GM12875 (cell line): ENCODE measurements around the gene LDLRAD4.
A peak's percentile ranks its signal among the peaks of the same experiment; 100 is the strongest.

Source experiments
- H3K4me3 ChIP-seq: one replicate; pipeline ENCODE4 v1.5.1; 2011; ENCODE audit warnings: low read depth, low read length, control low read depth
- CTCF ChIP-seq: IDR thresholded peaks from 2 replicates; pipeline ENCODE4 v1.5.1; 2011; ENCODE audit warnings: low read depth, mild to moderate bottlenecking, control low read depth, inconsistent platforms, low read length, moderate library complexity, borderline replicate concordance; ENCODE audit not compliant: insufficient read depth

The LDLRAD4 gene

GRCh38 chr18:13625843-13626543 lies 407.4 kb downstream of the LDLRAD4 start:
- TF ChIP-seq CTCF: no peak
- H3K4me3 ChIP-seq: no peak overlapping the region

GRCh38 chr18:13626544-13626908 lies 408.0 kb downstream of the LDLRAD4 start:
- no peak for TF ChIP-seq CTCF
- H3K4me3 ChIP-seq: no peak overlapping the region

GRCh38 chr18:13627639-13628038 lies 409.1 kb downstream of the LDLRAD4 start:
- no peak for TF ChIP-seq CTCF
- H3K4me3 ChIP-seq: no peak overlapping the region

- no peak for TF ChIP-seq CTCF
- H3K4me3 ChIP-seq: no peak overlapping the region
Measured at GRCh38 chr18:13628211-13628610, 409.7 kb downstream of the LDLRAD4 start.

DNA sequence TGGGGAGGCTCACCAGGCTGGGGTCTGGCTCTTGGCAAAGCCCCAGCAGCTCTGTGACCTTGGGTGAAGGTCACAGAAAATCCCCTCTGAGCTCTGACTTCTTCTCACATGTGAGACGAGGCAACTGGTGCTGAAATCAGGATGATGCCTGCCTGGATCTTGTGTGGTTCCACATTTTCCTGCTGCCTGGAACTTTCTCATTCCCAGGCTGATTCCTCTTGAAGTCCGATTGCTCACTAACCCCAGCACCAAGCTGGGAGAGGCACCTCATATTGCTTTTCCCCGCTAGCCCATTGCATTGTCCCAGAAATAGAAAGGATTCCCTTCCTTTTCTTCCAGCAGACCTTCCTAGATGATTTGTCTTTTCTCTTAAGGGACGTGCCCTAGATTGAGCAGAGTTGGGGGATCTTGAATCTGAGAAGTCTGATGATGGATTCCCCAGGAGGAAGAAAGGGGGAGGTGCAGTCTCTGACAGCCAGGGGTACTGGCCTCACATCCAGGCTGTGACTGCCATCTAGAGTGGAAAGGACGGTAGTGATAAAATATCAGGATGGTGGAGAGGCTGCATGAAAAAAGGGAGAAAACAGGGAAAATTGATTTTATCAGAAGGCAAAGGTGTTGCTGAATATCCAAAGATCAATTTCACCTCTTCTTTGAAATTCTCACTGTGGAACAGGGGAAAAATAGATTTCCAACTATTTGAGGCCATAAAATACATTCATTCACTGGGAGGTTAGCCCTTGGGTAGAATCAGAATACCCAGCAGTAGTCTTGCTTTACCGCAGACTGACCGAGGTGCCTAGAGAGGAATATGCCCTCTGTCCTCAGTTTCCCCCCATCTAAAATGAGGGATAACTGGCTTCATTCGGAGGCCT lies 411.5 kb downstream of the LDLRAD4 start:
- peak; percentile 79 for TF ChIP-seq CTCF
- H3K4me3 ChIP-seq: no peak overlapping the region

DNA sequence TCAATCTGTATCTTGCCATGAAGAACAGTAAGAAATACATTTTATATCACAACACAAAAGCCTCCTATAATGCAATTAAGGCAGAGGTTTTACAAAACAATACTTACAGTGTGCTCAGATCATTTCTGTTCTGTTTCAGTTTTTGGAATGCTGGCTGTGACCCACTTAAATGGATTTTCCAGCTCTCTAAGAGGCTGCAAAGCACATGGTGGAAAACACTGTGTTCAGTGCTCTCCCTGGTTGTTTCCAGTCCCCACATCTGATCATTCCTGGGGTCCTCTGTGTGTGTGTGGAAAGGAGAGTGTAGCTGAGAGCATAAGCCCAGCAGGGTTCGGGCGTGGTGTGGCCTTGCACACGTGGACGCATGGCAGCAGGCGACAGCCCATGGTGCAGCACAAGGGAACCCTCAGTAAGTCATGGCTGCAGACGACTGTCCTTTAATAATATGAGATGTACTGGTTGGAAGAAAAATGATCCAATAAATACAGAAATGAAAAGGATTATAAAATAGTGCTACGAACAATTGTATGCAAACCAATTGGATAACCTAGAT lies 412.2 kb downstream of the LDLRAD4 start:
- TF ChIP-seq CTCF: no peak
- H3K4me3 ChIP-seq: no peak overlapping the region
